Measurements from ENCODE around the gene NCOA6. TPM values are rescaled to one million over a fixed set of nuclear protein-coding genes. Genes with fewer than 3 reads are reported as not detected.

NCOA6 gene
- total RNA-seq, 1 experiment from 2014 or later, result 7.5 TPM

Small RNA genes within 50 kb of the gene (small RNA-seq; reads per million reads assigned to genes)
- not detected for gene AL118520.1

Other genes starting within 250 kb of the NCOA6 start
- gene PIGU, start 148.6 kb downstream of the NCOA6 start, total RNA-seq (2014; rRNA removed; shearing (Covaris generic)), result 18.1 and 20.8 TPM in 2 replicates
- 2.8 and 3.1 TPM in 2 replicates for gene TP53INP2, start 121.3 kb downstream of the NCOA6 start, total RNA-seq (2014; rRNA removed; shearing (Covaris generic))
- 4.2 and 4.3 TPM in 2 replicates for gene GGT7, start 47.2 kb upstream of the NCOA6 start, total RNA-seq (2014; rRNA removed; shearing (Covaris generic))
- 23.0 and 23.8 TPM in 2 replicates for gene ACSS2, start 51.0 kb upstream of the NCOA6 start, total RNA-seq (2014; rRNA removed; shearing (Covaris generic))
- gene GSS, start 130.2 kb upstream of the NCOA6 start, total RNA-seq (2014; rRNA removed; shearing (Covaris generic)), result 91.8 and 95.1 TPM in 2 replicates
- 0.33 TPM in 1 of 2 replicates, not detected in the other for gene MYH7B, start 130.2 kb upstream of the NCOA6 start, total RNA-seq (2014; rRNA removed; shearing (Covaris generic))